Raji (cell line): ENCODE measurements around the gene ANKS1B.

Experiments used
- POLR2A ChIP-seq: IDR thresholded peaks from 2 replicates; pipeline ENCODE4 v1.6.1; 2011; ENCODE audit warnings: low read depth, low read length, control low read depth; ENCODE audit not compliant: insufficient read depth

Gene ANKS1B

DNA sequence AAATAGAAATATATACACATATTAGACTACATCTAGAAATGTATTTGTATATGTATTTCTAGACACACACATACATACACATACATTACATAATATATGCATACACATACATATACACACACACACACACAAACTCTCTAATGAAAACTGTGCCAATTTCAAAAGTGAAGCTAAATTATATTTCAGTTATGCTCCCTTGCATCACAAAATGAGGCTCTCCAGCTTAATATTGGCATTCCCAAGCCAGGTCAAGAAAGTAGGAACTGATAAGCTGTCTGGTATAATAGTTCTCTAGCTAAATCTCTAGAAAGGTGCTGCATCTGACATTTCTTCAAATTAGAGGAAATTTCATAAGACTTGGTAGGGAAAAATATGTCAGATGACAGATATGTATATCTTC is 280.3 kb downstream of the ANKS1B start:
- TF ChIP-seq POLR2A: no peak

DNA sequence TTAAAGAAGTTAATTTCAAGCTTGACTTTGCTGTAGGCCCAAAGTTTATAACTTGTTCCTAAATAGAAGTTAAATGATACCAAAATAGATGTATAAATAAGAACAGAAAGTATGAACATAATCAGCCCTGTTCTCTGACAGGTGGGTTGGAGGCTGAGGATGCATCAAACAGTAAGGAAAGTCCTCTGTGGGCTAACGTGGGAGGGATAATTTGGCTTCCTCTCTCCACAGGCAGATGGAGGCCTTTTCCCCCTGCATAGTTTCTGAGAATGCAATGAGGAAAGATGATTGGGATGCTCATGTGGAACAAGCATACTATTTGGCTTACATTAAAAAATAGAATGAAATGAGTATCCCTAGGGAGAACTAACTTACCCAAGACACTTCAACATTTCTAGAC is 280.7 kb downstream of the ANKS1B start:
- no peak for TF ChIP-seq POLR2A

DNA sequence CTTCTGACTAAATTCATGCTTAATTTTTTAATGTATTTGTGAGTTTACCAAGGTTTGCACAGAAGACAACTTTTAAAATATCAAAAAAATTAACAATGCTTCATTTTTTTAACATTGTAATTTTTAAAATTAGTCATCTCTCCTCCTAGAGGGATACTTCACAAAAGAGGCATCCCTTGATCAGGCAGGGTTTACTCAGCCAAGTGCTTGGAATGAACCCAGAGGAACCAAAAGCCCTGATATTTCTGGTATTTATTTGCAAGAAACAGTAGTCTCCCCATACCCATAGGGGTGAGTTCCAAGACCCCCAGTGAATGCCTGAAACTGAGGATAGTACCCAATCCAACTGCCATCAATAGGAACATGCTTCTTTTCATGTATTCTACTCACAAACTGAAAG is 284.7 kb downstream of the ANKS1B start:
- TF ChIP-seq POLR2A: no peak

DNA sequence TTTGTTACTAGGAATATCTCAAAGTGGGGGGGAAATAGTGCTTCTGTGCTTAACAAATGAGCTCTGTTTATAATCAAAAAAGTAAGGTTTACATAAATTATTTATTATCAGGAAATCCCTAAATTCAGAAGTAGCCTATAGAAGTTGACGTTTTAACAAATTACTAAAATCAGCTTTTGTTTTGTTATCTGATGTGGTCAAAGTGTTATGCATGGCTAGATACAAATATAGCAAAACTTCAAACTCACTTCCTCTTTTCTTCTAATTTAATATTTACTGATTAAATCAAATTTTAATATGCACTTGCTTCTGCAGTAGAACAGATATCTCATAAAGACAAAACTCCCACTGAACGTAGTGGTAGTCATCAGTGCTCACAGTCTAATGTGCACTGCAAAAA is 289.7 kb downstream of the ANKS1B start:
- no peak for TF ChIP-seq POLR2A

DNA sequence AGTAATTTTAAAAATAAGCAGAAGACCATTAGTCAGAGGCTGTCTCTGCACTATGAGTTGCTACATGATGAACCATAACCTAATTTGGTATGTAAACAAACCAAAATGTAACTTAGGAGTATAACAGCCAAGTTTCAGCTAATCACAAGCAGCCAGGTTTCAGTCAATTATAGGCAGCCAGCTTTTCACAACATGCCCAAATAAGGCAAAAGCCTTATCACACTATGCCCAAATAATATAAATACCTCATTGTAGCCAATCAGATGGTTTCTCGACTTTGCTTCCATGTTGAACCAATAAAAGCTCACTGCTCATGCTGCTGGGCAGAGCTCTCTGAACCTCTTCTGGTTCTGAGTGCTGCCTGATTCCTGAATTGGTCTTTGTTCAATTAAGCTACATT is 298.6 kb downstream of the ANKS1B start:
- no peak for TF ChIP-seq POLR2A

DNA sequence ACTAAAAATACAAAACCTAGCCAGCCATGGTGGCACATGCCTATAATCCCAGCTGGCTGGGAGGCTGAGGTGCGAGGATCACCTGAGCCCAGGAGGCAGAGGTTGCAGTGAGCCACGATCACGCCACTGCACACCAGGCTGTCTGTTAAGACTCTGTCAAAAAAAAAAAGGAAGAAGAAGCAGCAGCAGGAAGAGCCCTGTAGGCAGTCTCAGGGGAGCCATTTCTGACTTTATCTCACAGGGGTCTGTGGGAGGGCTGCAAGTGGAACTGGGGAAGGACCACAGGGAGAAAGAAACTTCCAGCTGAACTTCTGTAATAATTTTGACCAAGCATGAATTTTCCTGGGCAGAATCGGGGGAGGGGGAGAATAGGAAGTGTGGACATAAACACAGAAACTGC is 304.5 kb downstream of the ANKS1B start:
- no peak for TF ChIP-seq POLR2A

DNA sequence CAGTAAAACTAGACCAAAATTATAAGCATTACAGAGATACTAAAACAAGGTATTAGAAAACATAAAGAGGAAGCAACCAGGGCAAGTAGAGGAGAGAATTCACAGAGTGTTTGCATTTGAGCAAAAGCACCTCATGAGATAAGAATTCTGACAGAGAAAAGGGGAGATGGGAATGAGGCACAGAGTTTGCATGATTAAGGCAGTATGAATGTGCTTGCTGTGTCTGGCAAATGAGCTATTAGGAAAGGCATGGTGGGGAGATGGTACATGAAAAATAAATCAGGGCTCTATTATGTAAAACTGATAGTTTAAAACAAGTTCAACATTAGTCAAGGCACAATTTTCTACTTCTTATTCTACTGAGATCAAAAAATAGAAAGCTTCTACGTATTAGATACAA is 314.1 kb downstream of the ANKS1B start:
- no peak for TF ChIP-seq POLR2A

DNA sequence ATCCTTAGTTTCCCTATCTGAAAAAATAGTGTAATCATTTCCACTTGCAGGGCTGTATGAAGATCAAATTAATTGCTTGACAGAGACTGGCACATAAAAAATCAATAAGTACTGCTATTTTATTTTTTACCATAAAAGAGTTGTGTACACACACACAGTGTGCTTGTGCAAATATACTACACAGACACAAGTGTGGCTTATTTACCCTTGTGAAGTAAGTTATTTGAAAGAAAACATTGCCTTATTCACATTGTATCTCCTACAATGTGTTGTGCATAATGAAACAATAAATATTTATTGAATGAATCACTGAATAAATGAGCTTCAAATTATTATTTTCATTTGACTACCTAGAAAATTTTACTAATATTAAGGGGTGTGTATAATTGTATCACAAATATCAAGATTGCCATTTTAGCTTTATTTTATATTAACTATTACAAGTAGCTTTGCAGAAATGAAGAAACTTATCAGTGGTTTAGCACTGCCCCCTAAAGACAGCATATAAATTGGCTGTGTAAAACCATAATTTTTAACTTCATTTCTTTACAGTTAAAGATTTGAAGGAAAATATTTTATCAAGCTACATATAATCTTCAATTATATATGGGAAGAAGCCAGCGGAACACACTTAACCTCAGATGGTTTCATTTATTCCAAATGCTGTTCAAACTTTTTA is 325.9 kb downstream of the ANKS1B start:
- TF ChIP-seq POLR2A: no peak

DNA sequence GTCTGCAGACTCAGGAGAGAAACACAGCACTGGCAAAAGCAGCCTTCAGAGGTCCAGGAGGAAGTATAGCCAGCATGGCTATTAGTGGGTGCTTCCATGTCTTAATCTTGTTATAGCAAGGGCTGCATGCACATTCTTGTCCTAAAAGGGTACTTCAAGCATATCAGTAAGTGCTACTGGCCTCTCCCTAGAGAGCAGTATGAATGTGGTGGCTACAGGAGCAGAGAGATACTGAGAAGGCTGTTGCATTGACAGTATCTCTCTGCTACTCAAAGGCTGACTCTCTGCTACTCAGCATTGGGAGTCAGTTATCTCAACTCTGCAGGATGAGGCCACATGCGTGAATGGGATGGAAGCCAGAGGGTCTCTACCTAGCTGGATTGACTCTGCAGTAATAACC is 335.2 kb downstream of the ANKS1B start:
- TF ChIP-seq POLR2A: no peak

DNA sequence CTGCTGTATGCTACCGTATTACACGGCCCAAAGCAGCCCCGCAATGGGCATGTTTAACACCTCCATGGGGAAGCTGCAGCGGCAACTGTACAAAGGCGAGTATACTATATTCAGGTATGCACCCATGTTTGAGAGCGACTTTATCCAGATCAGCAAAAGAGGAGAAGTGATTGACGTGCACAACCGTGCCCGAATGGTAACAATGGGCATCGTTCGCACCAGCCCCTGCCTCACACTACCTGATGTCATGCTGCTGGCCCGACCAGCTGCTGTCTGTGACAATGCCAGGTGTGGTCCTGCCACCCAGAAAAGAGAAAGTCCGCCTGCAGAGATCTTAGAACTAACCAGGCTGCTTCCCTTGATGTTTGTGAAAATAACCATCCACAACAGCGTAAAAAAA is 336.6 kb downstream of the ANKS1B start:
- no peak for TF ChIP-seq POLR2A

DNA sequence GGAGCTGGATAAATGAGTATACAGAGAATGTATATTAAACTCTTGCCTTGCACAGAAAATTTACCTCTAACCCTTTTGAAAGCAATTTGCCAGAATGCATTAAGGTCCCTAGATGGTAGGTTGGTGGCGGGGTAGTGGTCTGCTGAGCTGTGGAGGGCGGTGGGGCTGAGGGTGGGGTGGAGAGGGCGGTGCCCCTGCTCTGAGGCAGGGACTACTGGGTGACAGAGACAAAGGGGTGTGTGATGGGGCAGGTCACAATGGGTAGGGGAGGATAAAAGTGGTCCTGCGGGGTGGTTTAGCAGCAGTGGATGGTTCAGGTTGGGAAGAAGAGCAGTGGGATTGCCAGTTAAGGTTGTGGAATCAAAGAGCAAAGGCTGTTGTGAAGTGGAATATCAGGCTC is 337.3 kb downstream of the ANKS1B start, which contains the start of gene GARIN6:
Gene GARIN6 (plus strand): TSS at position 301 of the 400 bp plus-strand sequence. CDS start 422 bp downstream, outside the sequence.
- no peak for TF ChIP-seq POLR2A

DNA sequence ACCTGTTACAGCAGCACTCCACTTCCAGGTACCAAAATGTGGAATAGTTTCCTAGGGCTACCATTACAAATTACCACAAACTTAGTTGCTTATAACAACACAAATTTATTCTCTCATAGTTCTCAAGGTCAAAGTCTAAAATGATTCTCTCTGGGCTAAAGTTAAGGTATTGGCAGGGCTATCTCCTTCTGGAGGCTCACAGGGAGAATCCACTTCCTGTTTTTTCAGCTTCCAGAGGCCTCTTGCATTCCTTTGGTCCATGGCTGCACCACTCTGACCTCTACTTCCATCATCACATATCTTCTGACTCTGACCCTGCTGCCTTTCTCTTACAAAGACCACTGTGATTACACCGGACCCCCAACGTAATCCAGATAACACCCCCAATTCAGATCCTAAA is 340.1 kb downstream of the ANKS1B start:
- no peak for TF ChIP-seq POLR2A

DNA sequence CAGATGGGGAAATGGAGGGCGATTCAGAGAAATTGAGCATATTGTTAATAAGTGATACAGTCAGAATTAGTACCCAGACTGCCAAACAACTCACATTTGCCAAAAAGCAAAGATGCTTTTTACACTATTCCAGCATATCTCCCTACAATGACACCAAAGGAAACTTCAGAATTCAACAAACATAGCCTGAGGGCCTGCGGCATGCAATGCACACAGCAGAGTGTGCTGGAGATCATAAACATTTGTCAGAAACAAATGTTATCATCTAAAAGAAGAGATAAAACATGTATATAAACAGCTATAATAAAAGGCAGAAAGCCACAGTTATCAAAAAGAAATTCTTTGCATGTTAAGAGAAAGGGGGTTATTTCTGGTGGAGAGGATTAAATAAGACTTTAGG is 357.3 kb downstream of the ANKS1B start:
- no peak for TF ChIP-seq POLR2A

DNA sequence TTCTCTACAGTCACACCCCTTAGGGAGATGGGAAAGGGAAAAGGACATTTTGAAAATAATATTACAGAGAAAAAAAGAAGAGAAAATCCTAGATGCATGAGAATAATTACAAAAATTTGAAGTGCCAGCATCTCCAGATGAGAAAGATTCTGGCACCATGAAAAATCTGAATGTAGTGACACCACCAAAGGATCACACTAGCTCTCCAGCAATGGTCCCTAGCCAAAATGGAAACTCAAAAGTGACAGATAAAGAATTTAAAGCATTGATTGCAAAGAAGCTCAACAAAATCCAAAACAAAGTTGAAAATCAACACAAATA is 364.6 kb downstream of the ANKS1B start:
- TF ChIP-seq POLR2A: no peak

DNA sequence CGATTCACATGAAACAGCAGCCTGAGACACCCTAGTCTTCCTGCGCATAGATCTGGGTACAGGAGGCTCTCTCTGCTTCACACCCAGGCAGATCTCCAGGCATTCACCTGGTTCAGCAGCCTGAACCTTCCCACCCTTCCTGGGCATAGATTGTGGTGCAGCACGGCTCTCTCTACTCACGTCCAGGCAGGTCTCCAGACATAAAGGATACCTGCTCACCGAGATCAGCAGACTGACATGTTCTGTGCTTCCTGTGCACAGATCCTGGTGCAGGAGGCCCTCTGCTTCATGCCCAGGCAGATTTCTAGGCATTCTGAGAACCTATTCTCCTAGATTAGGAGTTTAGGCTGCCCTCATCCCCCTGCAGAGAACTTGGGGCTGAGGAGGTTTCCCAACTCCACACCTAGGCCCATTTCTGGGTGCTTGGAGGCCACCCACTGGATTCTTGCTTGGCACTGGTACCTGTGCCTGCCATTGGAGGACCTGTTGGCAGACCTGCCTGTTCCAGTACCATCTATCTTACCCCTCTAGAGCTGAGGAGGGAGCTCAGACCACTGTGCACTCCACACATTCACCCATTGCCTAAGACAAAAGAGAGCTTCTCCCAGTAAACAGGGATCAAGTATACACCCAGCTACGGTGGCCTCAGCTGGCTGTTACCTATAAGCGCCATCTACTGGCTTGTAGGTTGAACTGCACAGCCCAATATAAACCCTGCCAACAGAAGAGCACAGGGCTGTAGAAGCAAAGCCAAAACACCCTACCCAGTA is 365.2 kb downstream of the ANKS1B start:
- no peak for TF ChIP-seq POLR2A

DNA sequence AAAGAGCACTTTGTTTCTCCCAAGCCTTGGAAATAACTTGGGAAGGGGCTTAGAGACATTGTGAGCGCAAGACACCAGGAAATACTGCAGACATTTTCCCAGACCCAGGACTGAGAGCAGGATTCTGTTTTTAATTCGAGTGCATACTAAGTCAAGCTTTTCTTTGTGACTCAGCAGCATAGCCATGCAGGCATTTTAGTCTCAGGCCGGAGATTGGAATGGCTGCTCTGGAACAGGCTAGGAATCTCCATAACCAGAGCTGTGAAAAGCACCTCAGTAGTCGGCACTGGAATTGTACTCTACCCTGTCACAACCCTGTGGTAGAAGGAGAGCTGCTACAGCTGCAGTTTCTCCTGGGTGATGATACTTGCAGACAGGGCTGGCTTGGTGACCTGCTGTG is 366.1 kb downstream of the ANKS1B start:
- TF ChIP-seq POLR2A: no peak

DNA sequence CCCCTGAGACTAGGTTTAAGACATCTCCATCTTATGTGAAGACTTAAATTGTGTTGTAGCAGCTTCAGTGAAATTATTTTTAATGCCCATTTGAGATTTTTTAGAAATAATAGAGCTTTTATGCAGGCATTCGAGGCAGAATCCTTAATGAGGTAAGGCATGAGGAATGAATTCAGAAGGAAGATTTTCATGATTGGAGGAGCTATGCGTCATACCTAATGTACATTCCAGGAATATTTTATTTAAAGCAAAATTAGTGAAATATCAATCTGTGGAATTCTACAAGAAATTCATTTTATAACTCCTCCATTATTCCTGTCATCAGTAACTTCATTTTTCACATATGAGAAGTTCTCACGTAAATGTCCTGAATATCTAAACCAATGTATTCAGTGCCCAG is 373.1 kb downstream of the ANKS1B start:
- TF ChIP-seq POLR2A: no peak
